SU-DHL-6 (cell line): Measurements from ENCODE around the gene OSCAR.

Experiments
- CTCF ChIP-seq: fragments of 200-600 bp; sonication (generic); IDR thresholded peaks from one replicate; pipeline ENCODE4 v1.5.1; 2017; ENCODE audit warnings: antibody characterized with exemption, mild to moderate bottlenecking, low read length, moderate library complexity; ENCODE audit not compliant: insufficient read depth, poor library complexity, severe bottlenecking
- EZH2phosphoT487 ChIP-seq: fragments of 200-600 bp; sonication (generic), shearing (Covaris generic); conservative IDR thresholded peaks from 2 replicates; pipeline ENCODE4 v1.6.1; 2018; ENCODE audit warnings: mild to moderate bottlenecking, antibody characterized with exemption, low read length, moderate library complexity, mixed read lengths

GRCh38 chr19:54141356-54141755 is 40.8 kb upstream of the OSCAR start:
- TF ChIP-seq CTCF (no peak), EZH2phosphoT487 (no peak)
